Fibroblast of gingiva (primary cell): ENCODE measurements around the gene TEX52.

Experiments used
- DNase-seq: peaks from one replicate; pipeline ENCODE4 v3.0.0-alpha.2; 2011; ENCODE audit warnings: low read depth

The TEX52 gene

GRCh38 chr12:2857021-2857431, at the start of gene TEX52:
Gene TEX52 (minus strand): TSS chr12:2857039. CDS start chr12:2857026, 13 bp downstream.
- no peak for DNase-seq

- no peak for DNase-seq
Observed at GRCh38 chr12:2904260-2904659, 47.4 kb upstream of the TEX52 start.

- DNase-seq = peak; percentile 44
Observed at GRCh38 chr12:2902272-2902880, 45.5 kb upstream of the TEX52 start.

GRCh38 chr12:2900642-2901041, 43.8 kb upstream of the TEX52 start:
- no peak for DNase-seq

GRCh38 chr12:2897418-2897817, 40.6 kb upstream of the TEX52 start:
- no peak for DNase-seq

GRCh38 chr12:2895511-2895910, 38.7 kb upstream of the TEX52 start:
- DNase-seq = no peak

- DNase-seq = peak; percentile 59
Observed at GRCh38 chr12:2895051-2895451, 38.2 kb upstream of the TEX52 start.

GRCh38 chr12:2893007-2893406, 36.2 kb upstream of the TEX52 start:
- DNase-seq = peak; percentile 88

- DNase-seq = peak; percentile 27
Observed at GRCh38 chr12:2892246-2892645, 35.4 kb upstream of the TEX52 start.

GRCh38 chr12:2891240-2892053, 34.6 kb upstream of the TEX52 start:
- DNase-seq = peak; percentile 64

GRCh38 chr12:2890388-2891239, 33.8 kb upstream of the TEX52 start, which contains the start of gene TULP3:
Gene TULP3 (plus strand): TSS chr12:2890891. CDS start chr12:2890948, 57 bp downstream.
- DNase-seq = peak; percentile 98

GRCh38 chr12:2890001-2890387, 33.2 kb upstream of the TEX52 start:
- no peak for DNase-seq

GRCh38 chr12:2886768-2887450, 30.1 kb upstream of the TEX52 start:
- no peak for DNase-seq

GRCh38 chr12:2884810-2885209, 28.0 kb upstream of the TEX52 start:
- DNase-seq = no peak

GRCh38 chr12:2879853-2880252, 23.0 kb upstream of the TEX52 start:
- DNase-seq = no peak

- peak; percentile 69 for DNase-seq
Observed at GRCh38 chr12:2877953-2878732, 21.3 kb upstream of the TEX52 start.

GRCh38 chr12:2877047-2877952, 20.5 kb upstream of the TEX52 start, which contains the start of the genes FOXM1 and RHNO1:
Gene FOXM1 (minus strand): TSS chr12:2877174. CDS start chr12:2874478, 2,696 bp downstream.
Gene RHNO1 (plus strand): TSS chr12:2877223. CDS start chr12:2885367, 8,144 bp downstream.
- DNase-seq = peak; percentile 87

GRCh38 chr12:2876431-2877046, 19.7 kb upstream of the TEX52 start:
- DNase-seq = peak; percentile 19

GRCh38 chr12:2868986-2869632, 12.3 kb upstream of the TEX52 start:
- peak; percentile 15 for DNase-seq
